HEK293T (cell line): Measurements from ENCODE around the gene P2RX2.

ENCODE experiments used
- CTCF ChIA-PET: fragments of 350-600 bp; formaldehyde crosslinking; extraction: SDS; loops from one replicate; lab custom pipeline; 2021; ENCODE audit warnings: antibody characterized with exemption, inconsistent platforms; lab: Yijun Ruan, JAX
- POLR2A ChIA-PET: fragments of 350-600 bp; formaldehyde crosslinking; extraction: SDS; loops from one replicate; lab custom pipeline; 2020; ENCODE audit warnings: antibody characterized with exemption, inconsistent platforms; lab: Yijun Ruan, JAX
- DNase-seq: peaks from one replicate; pipeline ENCODE4 v3.0.0; 2012; ENCODE audit warnings: mixed read lengths; ENCODE audit errors: extremely low spot score
- ARNT ChIP-seq: fragments of 450-650 bp; IDR thresholded peaks from 2 replicates; pipeline ENCODE4 v1.6.1; 2017; ENCODE audit warnings: mild to moderate bottlenecking
- BHLHE40 ChIP-seq: fragments of 450-650 bp; IDR thresholded peaks from 2 replicates; pipeline ENCODE4 v1.6.1; 2016; ENCODE audit warnings: mild to moderate bottlenecking, moderate library complexity, borderline replicate concordance
- CTBP1 ChIP-seq: fragments of 450-650 bp; IDR thresholded peaks from 2 replicates; pipeline ENCODE4 v1.6.1; 2016; ENCODE audit warnings: borderline replicate concordance
- ELF4 ChIP-seq: fragments of 450-650 bp; IDR thresholded peaks from 2 replicates; pipeline ENCODE4 v1.6.1; 2017; ENCODE audit warnings: antibody characterized with exemption
- FOXA1 ChIP-seq: fragments of 450-650 bp; IDR thresholded peaks from 2 replicates; pipeline ENCODE4 v1.6.1; 2016; ENCODE audit warnings: mild to moderate bottlenecking
- FOXK2 ChIP-seq: fragments of 450-650 bp; IDR thresholded peaks from 2 replicates; pipeline ENCODE4 v1.6.1; 2016; ENCODE audit warnings: mild to moderate bottlenecking
- FOXM1 ChIP-seq: fragments of 450-650 bp; IDR thresholded peaks from 2 replicates; pipeline ENCODE4 v1.6.1; 2017; ENCODE audit warnings: mild to moderate bottlenecking, borderline replicate concordance
- HDGF ChIP-seq: fragments of 450-650 bp; IDR thresholded peaks from 2 replicates; pipeline ENCODE4 v1.6.1; 2017; ENCODE audit warnings: antibody characterized with exemption, borderline replicate concordance
- L3MBTL2 ChIP-seq: fragments of 450-650 bp; conservative IDR thresholded peaks from 2 replicates; pipeline ENCODE4 v1.6.1; 2016; ENCODE audit warnings: mild to moderate bottlenecking
- LEF1 ChIP-seq: fragments of 450-650 bp; IDR thresholded peaks from 2 replicates; pipeline ENCODE4 v1.6.1; 2017; ENCODE audit warnings: mild to moderate bottlenecking, borderline replicate concordance
- NFRKB ChIP-seq: fragments of 450-650 bp; IDR thresholded peaks from 2 replicates; pipeline ENCODE4 v1.6.1; 2016; ENCODE audit warnings: mild to moderate bottlenecking, moderate library complexity
- PKNOX1 ChIP-seq: fragments of 450-650 bp; IDR thresholded peaks from 2 replicates; pipeline ENCODE4 v1.6.1; 2016
- SP1 ChIP-seq: fragments of 450-650 bp; IDR thresholded peaks from 2 replicates; pipeline ENCODE4 v1.6.1; 2017
- SUZ12 ChIP-seq: fragments of 450-650 bp; IDR thresholded peaks from 2 replicates; pipeline ENCODE4 v1.6.1; 2016; ENCODE audit warnings: mild to moderate bottlenecking
- TARDBP ChIP-seq: fragments of 450-650 bp; IDR thresholded peaks from 2 replicates; pipeline ENCODE4 v1.6.1; 2016
- ZNF384 ChIP-seq: fragments of 450-650 bp; IDR thresholded peaks from 2 replicates; pipeline ENCODE4 v1.6.1; 2016

The P2RX2 gene

GRCh38 chr12:132630672-132631071 lies 12.1 kb downstream of the P2RX2 start:
- DNase-seq = no peak
- CTCF ChIA-PET = no interaction called here
- POLR2A ChIA-PET = no interaction called here
- no peak for TF ChIP-seq CTBP1
- no peak for TF ChIP-seq FOXK2
- no peak for TF ChIP-seq NFRKB
- no peak for TF ChIP-seq ZNF384
- TF ChIP-seq L3MBTL2 = no peak
- no peak for TF ChIP-seq BHLHE40
- no peak for TF ChIP-seq SP1
- no peak for TF ChIP-seq FOXA1
- no peak for TF ChIP-seq SUZ12
- no peak for TF ChIP-seq ELF4
- TF ChIP-seq FOXM1 = no peak
- TF ChIP-seq LEF1 = no peak
- no peak for TF ChIP-seq ARNT
- no peak for TF ChIP-seq TARDBP
- TF ChIP-seq HDGF = no peak
- TF ChIP-seq PKNOX1 = no peak

DNA sequence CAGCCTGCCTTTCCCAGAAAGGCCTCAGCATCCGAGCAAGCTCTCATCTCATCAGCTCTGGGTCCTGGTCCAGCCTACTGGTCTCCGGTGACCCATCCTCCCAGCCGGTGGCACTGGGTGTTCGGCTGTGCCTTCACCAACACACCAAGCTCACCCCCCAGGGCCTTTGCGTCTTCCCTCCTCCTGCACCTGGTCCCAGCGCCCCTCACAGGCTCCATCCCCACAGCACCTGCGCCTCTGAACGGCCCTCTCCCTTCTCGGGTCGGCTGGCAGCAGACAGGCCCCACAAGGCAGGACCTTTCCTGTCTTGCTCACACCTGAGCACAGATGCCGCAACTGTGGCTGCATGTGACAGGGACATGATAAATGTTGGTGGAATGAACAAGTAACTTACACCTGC lies 13.1 kb downstream of the P2RX2 start:
- no peak for DNase-seq
- TF ChIP-seq SUZ12 (no peak), SP1 (no peak), CTBP1 (no peak), ZNF384 (no peak), NFRKB (no peak), LEF1 (no peak), L3MBTL2 (no peak), FOXA1 (no peak), ARNT (no peak), BHLHE40 (no peak), FOXK2 (no peak), TARDBP (no peak), FOXM1 (no peak), PKNOX1 (no peak), HDGF (no peak), ELF4 (no peak)
- ChIA-PET CTCF (no interaction called here), POLR2A (no interaction called here)

GRCh38 chr12:132632521-132633228 lies 14.1 kb downstream of the P2RX2 start:
- DNase-seq = no peak
- TF ChIP-seq SUZ12 (no peak), SP1 (no peak), ELF4 (no peak), FOXA1 (no peak)
- POLR2A ChIA-PET = no interaction called here
- CTCF ChIA-PET = interaction anchor here (0.6 kb wide), 1 partner anchor 78 kb away, joined by 3 read pairs; the partner anchor contains the start of gene PGAM5

DNA sequence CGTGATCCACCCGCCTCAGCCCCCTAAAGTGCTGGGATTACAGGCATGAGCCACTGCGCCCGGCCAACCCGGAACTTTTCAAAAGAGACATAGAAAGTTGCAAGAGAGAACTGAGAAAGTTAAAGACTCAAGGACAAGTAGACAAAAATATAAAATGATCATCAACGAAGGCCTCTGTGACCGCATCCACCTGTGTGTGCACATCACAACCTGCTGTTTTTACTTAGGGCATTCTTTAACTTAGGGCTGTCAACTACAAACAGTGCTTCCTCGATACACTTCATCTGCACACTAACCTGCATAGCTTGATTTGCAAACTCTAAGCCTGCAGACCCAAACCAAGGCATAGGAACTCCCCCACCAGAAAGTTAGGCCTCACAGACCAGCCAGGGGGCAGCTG lies 14.8 kb downstream of the P2RX2 start:
- DNase-seq = no peak
- ChIA-PET POLR2A (no interaction called here), CTCF (interaction anchor here (0.6 kb wide), 1 partner anchor 20 kb away, joined by 4 read pairs; no protein-coding TSS in a partner anchor)
- TF ChIP-seq FOXA1 (no peak), TARDBP (no peak), ZNF384 (no peak), HDGF (no peak), FOXK2 (no peak), CTBP1 (no peak), BHLHE40 (no peak), ELF4 (no peak), L3MBTL2 (no peak)

DNA sequence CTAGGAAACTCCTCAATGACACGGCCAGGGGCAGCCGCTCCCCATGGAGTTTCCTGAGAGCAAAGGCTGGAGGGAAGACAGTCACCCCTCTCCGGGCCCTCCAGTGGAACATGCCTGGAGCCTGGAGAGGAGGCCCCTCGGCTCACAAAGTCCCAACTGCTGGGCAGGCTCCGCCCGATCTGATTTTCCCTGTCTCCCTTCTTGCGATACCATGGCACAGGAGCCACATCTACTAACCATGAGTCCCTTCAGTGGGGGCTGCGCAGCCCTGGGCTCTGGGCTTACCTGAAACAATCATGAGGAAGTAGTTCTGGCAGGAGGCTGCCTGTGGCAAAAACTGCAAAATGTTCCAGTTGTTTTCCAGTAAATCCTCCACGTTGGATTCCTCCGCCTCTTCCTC lies 15.3 kb downstream of the P2RX2 start:
- TF ChIP-seq BHLHE40 (no peak), LEF1 (no peak), ZNF384 (no peak), PKNOX1 (no peak), ELF4 (no peak), FOXK2 (no peak), HDGF (no peak), L3MBTL2 (no peak), CTBP1 (no peak), ARNT (no peak), NFRKB (no peak)
- POLR2A ChIA-PET = no interaction called here
- CTCF ChIA-PET = interaction anchor here (0.6 kb wide), 1 partner anchor 19 kb away, joined by 4 read pairs; no protein-coding TSS in a partner anchor
- DNase-seq = no peak

DNA sequence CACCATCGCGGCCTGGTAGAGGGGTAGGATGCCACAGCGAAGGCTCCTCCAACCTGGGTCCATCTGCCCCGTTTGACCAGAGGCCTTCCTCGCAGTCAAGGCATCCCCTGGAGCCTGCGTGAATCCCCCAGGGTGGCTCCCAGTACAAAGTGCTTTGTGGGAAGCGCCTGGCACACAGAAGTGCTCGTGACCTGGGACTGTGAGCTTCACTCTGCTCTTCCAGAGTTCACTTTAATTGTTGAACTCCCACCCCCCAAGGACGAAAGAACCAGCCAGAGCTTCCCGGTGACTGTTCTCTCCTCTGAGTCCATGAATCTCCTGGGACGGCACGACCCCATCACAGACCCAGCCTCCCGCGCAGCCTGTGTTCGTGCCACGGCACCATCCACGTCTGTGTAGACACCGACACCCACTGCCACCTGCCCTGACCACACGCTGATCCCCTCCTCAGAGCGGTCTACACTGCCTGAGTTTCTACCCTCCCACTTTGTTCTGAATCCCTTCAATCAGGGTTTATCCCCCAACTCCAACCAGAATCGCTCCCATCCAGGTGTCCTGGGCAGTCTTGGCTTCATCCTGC lies 15.9 kb downstream of the P2RX2 start:
- no peak for TF ChIP-seq TARDBP
- TF ChIP-seq PKNOX1 = no peak
- no peak for TF ChIP-seq ARNT
- no peak for TF ChIP-seq LEF1
- no peak for TF ChIP-seq FOXK2
- no peak for TF ChIP-seq CTBP1
- no peak for TF ChIP-seq SP1
- no peak for TF ChIP-seq NFRKB
- no peak for TF ChIP-seq ELF4
- TF ChIP-seq FOXA1 = no peak
- no peak for TF ChIP-seq ZNF384
- no peak for TF ChIP-seq L3MBTL2
- TF ChIP-seq BHLHE40 = no peak
- no peak for TF ChIP-seq SUZ12
- no peak for TF ChIP-seq FOXM1
- POLR2A ChIA-PET = no interaction called here

More for the DNA sequence above, 15.9 kb downstream of the P2RX2 start:
- CTCF ChIA-PET = no interaction called here
- DNase-seq = no peak
